GM23338 (cell line): ENCODE results near the gene ZNF524. TPM values are rescaled to one million over a fixed set of nuclear protein-coding genes. Genes with fewer than 3 reads are reported as not detected.

Experiments
- ATAC-seq: fragments of 200-7000 bp; cut with Tn5 transposase; 3 replicates; pipeline ENCODE4 v1.9.1; 2020
- DNase-seq: peaks from one replicate; pipeline ENCODE4 v3.0.0-alpha.2; 2015; ENCODE audit warnings: low spot score
- H2AFZ ChIP-seq: fragments of 200-600 bp; sonication (generic); 2 replicates; pipeline ENCODE4 v1.8.0; 2016; ENCODE audit warnings: antibody characterized with exemption, mild to moderate bottlenecking, moderate library complexity
- H3F3A ChIP-seq: fragments of 200-600 bp; sonication (generic); replicated peaks from 2 replicates; pipeline ENCODE4 v1.8.0; 2017; ENCODE audit warnings: antibody characterized with exemption, mixed run types, low read depth
- H3K27ac ChIP-seq: fragments of 200-600 bp; sonication (generic); 2 replicates; pipeline ENCODE4 v1.6.1; 2016; ENCODE audit warnings: low read depth
- H3K27me3 ChIP-seq: fragments of 200-600 bp; sonication (generic); 2 replicates; pipeline ENCODE4 v1.8.0; 2016; ENCODE audit warnings: mild to moderate bottlenecking, mixed run types, moderate library complexity; ENCODE audit not compliant: insufficient read depth
- H3K36me3 ChIP-seq: fragments of 200-600 bp; sonication (generic); 2 replicates; pipeline ENCODE4 v1.8.0; 2016; ENCODE audit warnings: mild to moderate bottlenecking; ENCODE audit not compliant: insufficient read depth
- H3K4me1 ChIP-seq: fragments of 200-600 bp; sonication (generic); 2 replicates; pipeline ENCODE4 v1.8.0; 2016; ENCODE audit warnings: mild to moderate bottlenecking, moderate library complexity; ENCODE audit not compliant: insufficient read depth
- H3K4me2 ChIP-seq: fragments of 200-600 bp; sonication (generic); 2 replicates; pipeline ENCODE4 v1.7.1; 2017; ENCODE audit warnings: mixed run types
- H3K4me3 ChIP-seq: fragments of 200-600 bp; sonication (generic); 2 replicates; pipeline ENCODE4 v1.6.1; 2016; ENCODE audit warnings: mixed run types
- H3K79me2 ChIP-seq: fragments of 200-600 bp; sonication (generic); replicated peaks from 2 replicates; pipeline ENCODE4 v1.8.0; 2017; ENCODE audit warnings: mild to moderate bottlenecking; ENCODE audit not compliant: insufficient read depth
- H3K9me2 ChIP-seq: fragments of 200-600 bp; sonication (generic); 2 replicates; pipeline ENCODE4 v1.8.0; 2017; ENCODE audit not compliant: insufficient read depth
- H4K20me1 ChIP-seq: fragments of 200-600 bp; sonication (generic); replicated peaks from 2 replicates; pipeline ENCODE4 v1.8.0; 2017; ENCODE audit warnings: mild to moderate bottlenecking; ENCODE audit not compliant: insufficient read depth
- H3K27ac Mint-ChIP-seq: 2 replicates; pipeline ENCODE4 v1.8.0; 2020; ENCODE audit warnings: inconsistent platforms, mild to moderate bottlenecking, moderate library complexity, mixed read lengths
- H3K27me3 Mint-ChIP-seq: 3 replicates; pipeline ENCODE4 v1.8.0; 2022; ENCODE audit warnings: low read depth, mild to moderate bottlenecking, moderate library complexity, mixed read lengths, inconsistent platforms; ENCODE audit not compliant: insufficient read depth, poor library complexity
- H3K36me3 Mint-ChIP-seq: 3 replicates; pipeline ENCODE4 v1.8.0; 2021; ENCODE audit warnings: low read depth, mild to moderate bottlenecking, inconsistent platforms, moderate library complexity, mixed read lengths
- H3K4me1 Mint-ChIP-seq: 3 replicates; pipeline ENCODE4 v1.8.0; 2020; ENCODE audit warnings: mild to moderate bottlenecking, inconsistent platforms, mixed read lengths
- H3K4me3 Mint-ChIP-seq: 3 replicates; pipeline ENCODE4 v1.8.0; 2021; ENCODE audit warnings: moderate library complexity, mild to moderate bottlenecking, inconsistent platforms, mixed read lengths
- H3K9me3 Mint-ChIP-seq: 3 replicates; pipeline ENCODE4 v1.8.0; 2020; ENCODE audit warnings: moderate library complexity, mild to moderate bottlenecking, inconsistent platforms, mixed read lengths
- CREB1 ChIP-seq: fragments of 250-450 bp; sonication (Bioruptor Pico); IDR thresholded peaks from 2 replicates; pipeline ENCODE4 v1.5.0; 2020; ENCODE audit warnings: low read depth, mild to moderate bottlenecking, moderate library complexity
- EZH2 ChIP-seq: fragments of 200-600 bp; sonication (generic); IDR thresholded peaks from one replicate; pipeline ENCODE4 v1.8.0; 2017; ENCODE audit warnings: antibody characterized with exemption, mild to moderate bottlenecking, low read depth; ENCODE audit not compliant: unreplicated experiment
- JUNB ChIP-seq: IDR thresholded peaks from one replicate; pipeline ENCODE4 v1.6.1; 2016; ENCODE audit warnings: antibody characterized with exemption; ENCODE audit not compliant: unreplicated experiment
- NANOG ChIP-seq: IDR thresholded peaks from 2 replicates; pipeline ENCODE4 v1.6.1; 2016; ENCODE audit warnings: antibody characterized with exemption, borderline replicate concordance
- POLR2AphosphoS5 ChIP-seq: IDR thresholded peaks from 2 replicates; pipeline ENCODE4 v1.6.1; 2016; ENCODE audit warnings: antibody characterized with exemption, low read depth
- STAT1 ChIP-seq: IDR thresholded peaks from one replicate; pipeline ENCODE4 v1.6.1; 2016; ENCODE audit warnings: antibody characterized with exemption; ENCODE audit not compliant: unreplicated experiment
- ZNF114 ChIP-seq: fragments of 250-450 bp; sonication (Bioruptor Pico); IDR thresholded peaks from 2 replicates; pipeline ENCODE4 v1.5.0; 2020; ENCODE audit warnings: mild to moderate bottlenecking, moderate library complexity
- polyA plus RNA-seq: library from polyadenylated mRNA; unstranded; fragments of >200 nt; fragmentation: Nextera tagmentation; extraction: Ambion mirVana; gene quantifications from 2 replicates; pipeline ENCODE4 v1.2.1, GENCODE V29; 2016
- total RNA-seq: library from RNA; depleted of rRNA; stranded (reverse); fragments of >200 nt; shearing (Covaris generic); gene quantifications from 2 replicates; pipeline ENCODE4 v1.2.3, GENCODE V29; 2014
- TF ChIP-seq, protein P1 (sequence below), 2 experiments: fragments of 200-600 bp in 1 of 2; sonication (generic) in 1 of 2; conservative IDR thresholded peaks; 2 replicates each; pipeline versions ENCODE4 v1.5.1 to v1.6.1; 2016 to 2017; ENCODE audit warnings: antibody characterized with exemption in 2 of 2, low read depth in 2 of 2, mild to moderate bottlenecking in 2 of 2, moderate library complexity in 1 of 2
- TF ChIP-seq, protein P2 (sequence below): IDR thresholded peaks from 2 replicates; pipeline ENCODE4 v1.6.1; 2016; ENCODE audit warnings: antibody characterized with exemption
- TF ChIP-seq, protein P3 (sequence below): fragments of 250-450 bp; sonication (Bioruptor Pico); IDR thresholded peaks from 2 replicates; pipeline ENCODE4 v1.5.0; 2020; ENCODE audit warnings: mild to moderate bottlenecking, moderate library complexity

ZNF524 gene
- total and polyA plus RNA-seq, 2 experiments from 2014 or later = 6.0 to 8.3 TPM

DNA sequence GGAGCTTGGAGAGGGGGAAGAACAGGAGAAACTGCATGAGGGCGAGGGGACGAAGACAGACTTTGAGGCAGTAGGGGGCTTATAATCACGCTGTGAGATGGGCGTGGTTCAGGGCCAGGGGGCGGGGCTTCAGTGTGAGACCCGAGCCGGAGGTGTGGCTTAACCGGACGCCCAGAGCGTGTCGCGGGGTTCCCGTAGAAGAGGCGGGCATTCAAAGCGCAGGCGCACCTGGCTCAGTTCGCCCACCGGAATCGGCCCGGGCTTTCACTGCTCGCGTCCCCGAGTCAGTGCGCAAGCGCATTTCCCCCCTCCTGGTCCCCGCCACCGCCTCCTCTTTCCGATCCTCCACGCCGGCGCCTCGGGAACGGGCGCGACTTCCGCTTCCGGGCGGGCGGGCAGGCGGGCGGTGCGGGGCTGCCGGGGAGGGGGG is 5.1 kb downstream of the ZNF524 start:
- Mint-ChIP-seq H3K4me3 (peak overlapping the region; percentile 82), H3K9me3 (peaks cover 6% of the 10 kb centered on the region), H3K27me3 (peaks cover 36% of the 10 kb centered on the region), H3K27ac (peak overlapping the region; percentile 98), H3K36me3 (peaks cover 24% of the 10 kb centered on the region), H3K4me1 (peaks cover 34% of the 10 kb centered on the region)
- Histone ChIP-seq H3K36me3 (peaks cover 5% of the 10 kb centered on the region; the same call in 1 of the 2 replicates), H3K27ac (peak overlapping the region; percentile 99), H3K9me2 (no peaks in the 10 kb centered on the region), H4K20me1 (peaks cover 18% of the 10 kb centered on the region), H3F3A (peaks cover 22% of the 10 kb centered on the region), H2AFZ (no peak overlapping the region), H3K4me2 (peak overlapping the region; percentile 87; the same call in 1 of the 2 replicates), H3K4me3 (peak overlapping the region; percentile 84), H3K4me1 (peaks cover 22% of the 10 kb centered on the region), H3K27me3 (no peaks in the 10 kb centered on the region), H3K79me2 (peaks cover 14% of the 10 kb centered on the region)
- ATAC-seq (peak; percentile 48), DNase-seq (peak; percentile 96)
- TF ChIP-seq POLR2AphosphoS5 (peak; percentile 29; the same call in 1 of the 2 replicates), JUNB (no peak), EZH2 (no peak), NANOG (no peak), ZNF114 (CRISPR knock-in tag) (no peak), CREB1 (CRISPR knock-in tag) (peak; percentile 32; the same call in 1 of the 2 replicates), STAT1 (no peak)
- TF ChIP-seq, protein P1, sequence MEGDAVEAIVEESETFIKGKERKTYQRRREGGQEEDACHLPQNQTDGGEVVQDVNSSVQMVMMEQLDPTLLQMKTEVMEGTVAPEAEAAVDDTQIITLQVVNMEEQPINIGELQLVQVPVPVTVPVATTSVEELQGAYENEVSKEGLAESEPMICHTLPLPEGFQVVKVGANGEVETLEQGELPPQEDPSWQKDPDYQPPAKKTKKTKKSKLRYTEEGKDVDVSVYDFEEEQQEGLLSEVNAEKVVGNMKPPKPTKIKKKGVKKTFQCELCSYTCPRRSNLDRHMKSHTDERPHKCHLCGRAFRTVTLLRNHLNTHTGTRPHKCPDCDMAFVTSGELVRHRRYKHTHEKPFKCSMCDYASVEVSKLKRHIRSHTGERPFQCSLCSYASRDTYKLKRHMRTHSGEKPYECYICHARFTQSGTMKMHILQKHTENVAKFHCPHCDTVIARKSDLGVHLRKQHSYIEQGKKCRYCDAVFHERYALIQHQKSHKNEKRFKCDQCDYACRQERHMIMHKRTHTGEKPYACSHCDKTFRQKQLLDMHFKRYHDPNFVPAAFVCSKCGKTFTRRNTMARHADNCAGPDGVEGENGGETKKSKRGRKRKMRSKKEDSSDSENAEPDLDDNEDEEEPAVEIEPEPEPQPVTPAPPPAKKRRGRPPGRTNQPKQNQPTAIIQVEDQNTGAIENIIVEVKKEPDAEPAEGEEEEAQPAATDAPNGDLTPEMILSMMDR (conservative IDR thresholded peaks at IDR 0.05; ENCODE audit: low read depth in 2 of 2) = no peak
- TF ChIP-seq, protein P2, sequence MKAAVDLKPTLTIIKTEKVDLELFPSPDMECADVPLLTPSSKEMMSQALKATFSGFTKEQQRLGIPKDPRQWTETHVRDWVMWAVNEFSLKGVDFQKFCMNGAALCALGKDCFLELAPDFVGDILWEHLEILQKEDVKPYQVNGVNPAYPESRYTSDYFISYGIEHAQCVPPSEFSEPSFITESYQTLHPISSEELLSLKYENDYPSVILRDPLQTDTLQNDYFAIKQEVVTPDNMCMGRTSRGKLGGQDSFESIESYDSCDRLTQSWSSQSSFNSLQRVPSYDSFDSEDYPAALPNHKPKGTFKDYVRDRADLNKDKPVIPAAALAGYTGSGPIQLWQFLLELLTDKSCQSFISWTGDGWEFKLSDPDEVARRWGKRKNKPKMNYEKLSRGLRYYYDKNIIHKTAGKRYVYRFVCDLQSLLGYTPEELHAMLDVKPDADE = peak; percentile 55; the same call in 1 of the 2 replicates

DNA sequence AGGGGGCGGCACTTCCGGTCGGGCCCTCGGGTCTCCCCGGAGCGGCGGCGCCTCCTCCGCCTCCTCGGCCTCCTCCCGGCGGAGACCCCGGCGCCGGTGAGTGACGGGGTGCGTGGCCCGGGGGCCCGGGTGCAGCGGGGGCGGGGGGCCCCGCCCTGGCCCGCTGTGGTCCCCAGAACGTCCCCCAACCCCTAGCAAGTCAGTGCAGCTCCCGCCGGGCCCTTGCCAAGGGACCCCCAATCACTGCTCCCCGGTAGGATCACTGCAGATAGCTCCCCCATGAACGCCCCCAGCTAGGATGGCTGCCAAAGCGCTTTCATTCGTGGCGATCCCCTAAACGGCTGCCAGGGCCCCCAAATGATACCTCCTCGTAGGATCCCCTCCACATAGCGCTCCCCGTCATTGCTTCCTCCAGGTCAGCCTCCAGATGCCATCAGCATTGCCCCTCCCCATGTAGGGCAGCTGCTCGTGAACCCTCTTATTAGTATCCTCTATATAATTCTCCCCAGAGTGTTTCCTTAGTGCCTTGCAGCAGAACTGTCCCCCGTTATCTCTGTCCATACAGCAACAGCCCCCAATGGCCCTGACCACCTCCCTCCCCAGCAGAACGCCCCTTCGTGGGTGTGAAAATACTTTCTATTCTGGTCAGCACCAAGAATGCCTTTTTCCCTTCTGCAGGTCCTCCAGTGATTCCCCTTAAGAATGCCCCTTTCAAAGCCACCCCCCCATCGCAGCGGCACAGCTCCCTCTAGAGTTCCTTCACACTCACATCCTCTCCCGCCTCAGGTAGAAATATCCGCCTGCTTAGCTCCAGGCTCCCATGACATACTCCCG is 5.8 kb downstream of the ZNF524 start, which contains the start of gene ZNF865:
ZNF865 (plus strand) TSS at position 11 of the 834 bp plus-strand sequence. CDS start 7,972 bp downstream, outside the sequence.
- Histone ChIP-seq H3F3A (peaks cover 22% of the 10 kb centered on the region), H3K9me2 (no peaks in the 10 kb centered on the region), H3K4me1 (peaks cover 20% of the 10 kb centered on the region), H3K4me3 (peak within 1 kb of the TSS; percentile 84), H3K27me3 (no peaks in the 10 kb centered on the region), H3K36me3 (peaks cover 5% of the 10 kb centered on the region; the same call in 1 of the 2 replicates), H3K4me2 (peak within 1 kb of the TSS; percentile 87), H3K79me2 (peaks cover 14% of the 10 kb centered on the region), H4K20me1 (peaks cover 22% of the 10 kb centered on the region), H2AFZ (peak within 1 kb of the TSS; percentile 2), H3K27ac (peak within 1 kb of the TSS; percentile 99)
- ATAC-seq (peak; percentile 53), DNase-seq (peak; percentile 94)
- H3K36me3 Mint-ChIP-seq = peaks cover 24% of the 10 kb centered on the region
- peaks cover 32% of the 10 kb centered on the region for H3K4me1 Mint-ChIP-seq
- H3K27ac Mint-ChIP-seq = peak within 1 kb of the TSS; percentile 98
- peaks cover 36% of the 10 kb centered on the region for H3K27me3 Mint-ChIP-seq
- H3K9me3 Mint-ChIP-seq = peaks cover 6% of the 10 kb centered on the region
- H3K4me3 Mint-ChIP-seq = peak within 1 kb of the TSS; percentile 95
- TF ChIP-seq, protein P2 = no peak
- TF ChIP-seq, protein P3, sequence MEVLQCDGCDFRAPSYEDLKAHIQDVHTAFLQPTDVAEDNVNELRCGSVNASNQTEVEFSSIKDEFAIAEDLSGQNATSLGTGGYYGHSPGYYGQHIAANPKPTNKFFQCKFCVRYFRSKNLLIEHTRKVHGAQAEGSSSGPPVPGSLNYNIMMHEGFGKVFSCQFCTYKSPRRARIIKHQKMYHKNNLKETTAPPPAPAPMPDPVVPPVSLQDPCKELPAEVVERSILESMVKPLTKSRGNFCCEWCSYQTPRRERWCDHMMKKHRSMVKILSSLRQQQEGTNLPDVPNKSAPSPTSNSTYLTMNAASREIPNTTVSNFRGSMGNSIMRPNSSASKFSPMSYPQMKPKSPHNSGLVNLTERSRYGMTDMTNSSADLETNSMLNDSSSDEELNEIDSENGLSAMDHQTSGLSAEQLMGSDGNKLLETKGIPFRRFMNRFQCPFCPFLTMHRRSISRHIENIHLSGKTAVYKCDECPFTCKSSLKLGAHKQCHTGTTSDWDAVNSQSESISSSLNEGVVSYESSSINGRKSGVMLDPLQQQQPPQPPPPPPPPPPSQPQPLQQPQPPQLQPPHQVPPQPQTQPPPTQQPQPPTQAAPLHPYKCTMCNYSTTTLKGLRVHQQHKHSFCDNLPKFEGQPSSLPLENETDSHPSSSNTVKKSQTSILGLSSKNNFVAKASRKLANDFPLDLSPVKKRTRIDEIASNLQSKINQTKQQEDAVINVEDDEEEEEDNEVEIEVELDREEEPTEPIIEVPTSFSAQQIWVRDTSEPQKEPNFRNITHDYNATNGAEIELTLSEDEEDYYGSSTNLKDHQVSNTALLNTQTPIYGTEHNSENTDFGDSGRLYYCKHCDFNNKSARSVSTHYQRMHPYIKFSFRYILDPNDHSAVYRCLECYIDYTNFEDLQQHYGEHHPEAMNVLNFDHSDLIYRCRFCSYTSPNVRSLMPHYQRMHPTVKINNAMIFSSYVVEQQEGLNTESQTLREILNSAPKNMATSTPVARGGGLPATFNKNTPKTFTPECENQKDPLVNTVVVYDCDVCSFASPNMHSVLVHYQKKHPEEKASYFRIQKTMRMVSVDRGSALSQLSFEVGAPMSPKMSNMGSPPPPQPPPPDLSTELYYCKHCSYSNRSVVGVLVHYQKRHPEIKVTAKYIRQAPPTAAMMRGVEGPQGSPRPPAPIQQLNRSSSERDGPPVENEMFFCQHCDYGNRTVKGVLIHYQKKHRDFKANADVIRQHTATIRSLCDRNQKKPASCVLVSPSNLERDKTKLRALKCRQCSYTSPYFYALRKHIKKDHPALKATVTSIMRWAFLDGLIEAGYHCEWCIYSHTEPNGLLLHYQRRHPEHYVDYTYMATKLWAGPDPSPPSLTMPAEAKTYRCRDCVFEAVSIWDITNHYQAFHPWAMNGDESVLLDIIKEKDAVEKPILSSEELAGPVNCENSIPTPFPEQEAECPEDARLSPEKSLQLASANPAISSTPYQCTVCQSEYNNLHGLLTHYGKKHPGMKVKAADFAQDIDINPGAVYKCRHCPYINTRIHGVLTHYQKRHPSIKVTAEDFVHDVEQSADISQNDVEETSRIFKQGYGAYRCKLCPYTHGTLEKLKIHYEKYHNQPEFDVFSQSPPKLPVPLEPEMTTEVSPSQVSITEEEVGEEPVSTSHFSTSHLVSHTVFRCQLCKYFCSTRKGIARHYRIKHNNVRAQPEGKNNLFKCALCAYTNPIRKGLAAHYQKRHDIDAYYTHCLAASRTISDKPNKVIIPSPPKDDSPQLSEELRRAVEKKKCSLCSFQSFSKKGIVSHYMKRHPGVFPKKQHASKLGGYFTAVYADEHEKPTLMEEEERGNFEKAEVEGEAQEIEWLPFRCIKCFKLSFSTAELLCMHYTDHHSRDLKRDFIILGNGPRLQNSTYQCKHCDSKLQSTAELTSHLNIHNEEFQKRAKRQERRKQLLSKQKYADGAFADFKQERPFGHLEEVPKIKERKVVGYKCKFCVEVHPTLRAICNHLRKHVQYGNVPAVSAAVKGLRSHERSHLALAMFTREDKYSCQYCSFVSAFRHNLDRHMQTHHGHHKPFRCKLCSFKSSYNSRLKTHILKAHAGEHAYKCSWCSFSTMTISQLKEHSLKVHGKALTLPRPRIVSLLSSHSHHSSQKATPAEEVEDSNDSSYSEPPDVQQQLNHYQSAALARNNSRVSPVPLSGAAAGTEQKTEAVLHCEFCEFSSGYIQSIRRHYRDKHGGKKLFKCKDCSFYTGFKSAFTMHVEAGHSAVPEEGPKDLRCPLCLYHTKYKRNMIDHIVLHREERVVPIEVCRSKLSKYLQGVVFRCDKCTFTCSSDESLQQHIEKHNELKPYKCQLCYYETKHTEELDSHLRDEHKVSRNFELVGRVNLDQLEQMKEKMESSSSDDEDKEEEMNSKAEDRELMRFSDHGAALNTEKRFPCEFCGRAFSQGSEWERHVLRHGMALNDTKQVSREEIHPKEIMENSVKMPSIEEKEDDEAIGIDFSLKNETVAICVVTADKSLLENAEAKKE (CRISPR knock-in tag) = no peak
- TF ChIP-seq STAT1 = no peak
